IPS-18c (cell line): ENCODE results near the gene A3GALT2.

ENCODE experiments used
- H3K4me3 ChIP-seq: 2 replicates; pipeline ENCODE4 v1.7.0; 2013; ENCODE audit warnings: low read depth, mild to moderate bottlenecking, low read length, moderate library complexity; ENCODE audit not compliant: insufficient read depth
- H3K9me3 ChIP-seq: one replicate; pipeline ENCODE4 v1.6.1; 2013; ENCODE audit warnings: mild to moderate bottlenecking, low read length, moderate library complexity; ENCODE audit not compliant: control insufficient read depth, insufficient read depth

A3GALT2 gene

GRCh38 chr1:33320619-33321165, at the start of gene A3GALT2:
Gene A3GALT2, minus strand, starts transcription at chr1:33321098. Its CDS starts 0 bp downstream, at chr1:33321098.
- peaks cover 3% of the 10 kb centered on the region for H3K9me3 ChIP-seq
- no peak within 1 kb of the TSS for H3K4me3 ChIP-seq

DNA sequence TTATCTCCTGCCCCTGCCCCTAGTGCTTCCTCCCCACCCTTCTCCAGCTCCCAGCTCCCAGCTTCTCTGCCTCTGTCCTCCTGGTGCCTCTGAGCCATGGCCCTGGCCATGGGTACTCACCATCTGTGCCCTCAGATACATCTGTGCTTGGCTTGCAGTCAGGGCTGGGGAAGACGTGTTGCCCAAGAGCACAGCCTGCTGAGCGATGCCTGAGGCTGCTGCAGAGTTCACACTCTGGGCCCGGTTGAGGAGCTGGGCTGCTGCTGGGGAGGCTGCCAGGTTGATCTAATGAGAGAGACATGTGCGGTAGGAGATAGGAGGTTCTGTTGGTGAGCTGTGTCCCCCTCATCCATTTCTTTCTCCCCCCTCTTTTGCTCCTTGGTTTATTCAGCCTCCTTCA, 49.4 kb upstream of the A3GALT2 start:
- no peak overlapping the region for H3K4me3 ChIP-seq

GRCh38 chr1:33369764-33370163, 48.9 kb upstream of the A3GALT2 start:
- no peak overlapping the region for H3K4me3 ChIP-seq
- H3K9me3 ChIP-seq: no peaks in the 10 kb centered on the region

More for the DNA sequence above, 49.4 kb upstream of the A3GALT2 start:
- H3K9me3 ChIP-seq: no peaks in the 10 kb centered on the region

GRCh38 chr1:33369081-33369480, 48.2 kb upstream of the A3GALT2 start:
- Histone ChIP-seq H3K9me3 (no peaks in the 10 kb centered on the region), H3K4me3 (no peak overlapping the region)

- no peak overlapping the region for H3K4me3 ChIP-seq
- no peaks in the 10 kb centered on the region for H3K9me3 ChIP-seq
Observed at GRCh38 chr1:33368431-33368830, 47.5 kb upstream of the A3GALT2 start.

DNA sequence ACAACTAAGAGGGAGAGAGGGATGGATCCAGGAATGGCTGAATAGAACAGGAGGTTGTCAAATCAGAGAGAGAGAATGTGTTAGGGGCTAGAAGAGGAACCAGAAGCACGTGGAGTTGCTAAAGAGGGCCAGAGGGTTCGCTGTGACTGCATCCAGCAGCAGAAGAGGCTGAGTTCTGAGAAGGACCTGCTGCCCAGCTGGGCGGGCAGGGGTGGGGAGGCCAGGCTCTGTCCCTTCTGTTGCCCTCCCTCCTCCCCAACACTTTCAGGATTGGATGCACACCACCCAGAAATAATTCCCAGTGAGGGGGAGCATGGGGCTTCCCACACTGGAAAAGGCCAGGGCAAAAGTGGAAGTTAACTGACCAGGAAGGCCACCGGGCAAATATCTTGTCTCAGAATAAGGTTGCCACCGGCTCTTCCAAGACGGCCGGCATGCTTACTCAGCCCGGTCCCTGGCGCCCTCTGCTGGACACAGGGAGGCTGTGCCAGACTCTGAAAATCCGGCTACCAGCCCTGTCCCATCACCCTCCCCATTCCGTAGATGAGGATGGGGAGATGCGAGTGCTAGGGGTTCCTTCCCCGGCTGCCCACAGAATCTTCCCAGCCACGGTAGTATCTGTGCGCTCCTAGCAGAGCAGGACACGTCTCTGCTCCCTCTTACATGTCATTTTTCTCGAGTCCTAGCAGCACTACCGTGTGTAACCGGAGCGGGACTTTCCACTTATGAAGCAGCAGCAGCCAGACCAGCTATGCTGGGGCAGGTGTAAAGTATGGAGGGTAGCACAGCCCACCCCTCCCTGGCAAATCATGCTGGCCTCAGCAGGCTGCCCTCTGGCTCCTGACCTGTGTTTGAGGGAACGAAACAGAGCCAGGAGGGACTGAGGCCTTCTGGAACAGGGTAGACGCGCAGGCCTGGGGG, 46.8 kb upstream of the A3GALT2 start:
- no peak overlapping the region for H3K4me3 ChIP-seq

GRCh38 chr1:33366762-33367484, 46.0 kb upstream of the A3GALT2 start:
- no peak overlapping the region for H3K4me3 ChIP-seq
- no peaks in the 10 kb centered on the region for H3K9me3 ChIP-seq

More for the DNA sequence above, 46.8 kb upstream of the A3GALT2 start:
- no peaks in the 10 kb centered on the region for H3K9me3 ChIP-seq

- H3K4me3 ChIP-seq: no peak overlapping the region
- no peaks in the 10 kb centered on the region for H3K9me3 ChIP-seq
Observed at GRCh38 chr1:33365560-33365997, 44.7 kb upstream of the A3GALT2 start.

DNA sequence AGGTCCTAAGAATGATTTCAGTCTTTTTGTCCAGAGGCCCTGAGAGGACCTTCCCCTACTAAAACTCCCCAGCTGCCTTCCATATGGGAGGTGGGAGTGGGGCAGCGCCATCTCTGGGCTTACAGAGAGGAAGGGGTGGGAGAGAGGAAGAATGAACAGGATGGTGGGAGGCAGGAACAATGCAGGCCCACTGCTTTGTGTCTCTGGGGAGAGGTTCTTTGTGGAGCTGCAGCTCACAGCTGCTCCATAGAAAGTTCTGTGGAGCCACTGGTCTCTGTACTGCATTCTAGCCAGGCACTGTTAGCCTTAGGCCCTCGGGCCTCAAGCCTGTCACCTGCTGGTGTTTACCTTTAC, 43.6 kb upstream of the A3GALT2 start:
- H3K4me3 ChIP-seq: no peak overlapping the region

DNA sequence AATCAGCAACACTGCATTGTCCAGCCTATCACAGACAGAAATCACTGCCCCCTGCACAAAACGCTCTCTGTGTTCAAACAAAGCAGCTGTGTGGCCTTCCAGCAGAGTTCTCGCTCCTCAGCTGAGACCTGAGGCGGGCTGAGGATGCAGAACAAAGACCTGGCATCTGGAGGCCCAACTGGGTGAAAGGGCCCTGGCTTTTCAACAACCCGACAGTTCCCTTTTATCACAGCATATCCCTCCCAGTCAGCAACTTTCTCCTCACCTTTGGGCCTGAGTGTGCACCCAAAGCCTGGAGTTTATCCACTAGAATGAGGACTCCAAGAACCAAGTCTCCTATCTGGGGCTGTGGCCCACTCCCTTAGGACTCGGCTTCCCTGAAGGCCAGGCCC, 42.6 kb upstream of the A3GALT2 start:
- H3K9me3 ChIP-seq: no peaks in the 10 kb centered on the region
- H3K4me3 ChIP-seq: no peak overlapping the region; the same call in 1 of the 2 replicates

More for the DNA sequence above, 43.6 kb upstream of the A3GALT2 start:
- H3K9me3 ChIP-seq: no peaks in the 10 kb centered on the region

DNA sequence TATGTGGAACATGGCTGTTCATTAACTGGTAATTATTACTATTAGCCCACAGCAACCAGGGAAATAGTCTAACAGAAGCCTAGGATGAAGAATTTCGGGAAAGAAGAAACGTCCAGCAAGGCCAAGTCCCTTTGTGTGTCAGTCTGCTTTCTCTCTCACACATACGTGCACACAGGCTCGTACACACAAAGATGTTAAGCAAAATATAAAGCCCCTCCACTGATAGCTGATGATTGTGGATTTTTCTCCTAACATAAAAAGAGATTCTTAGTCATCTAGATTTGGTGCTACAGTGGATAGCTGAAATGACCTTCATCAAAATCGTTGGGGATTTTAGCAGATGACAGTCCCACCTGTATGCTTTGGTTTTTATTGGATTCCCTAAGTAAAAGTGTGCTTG, 42.1 kb upstream of the A3GALT2 start:
- no peaks in the 10 kb centered on the region for H3K9me3 ChIP-seq

GRCh38 chr1:33361532-33362235, 40.8 kb upstream of the A3GALT2 start:
- Histone ChIP-seq H3K4me3 (no peak overlapping the region), H3K9me3 (peaks cover 2% of the 10 kb centered on the region)

More for the DNA sequence above, 42.1 kb upstream of the A3GALT2 start:
- no peak overlapping the region for H3K4me3 ChIP-seq

- peaks cover 2% of the 10 kb centered on the region for H3K9me3 ChIP-seq
- H3K4me3 ChIP-seq: no peak overlapping the region
Observed at GRCh38 chr1:33360367-33360766, 39.5 kb upstream of the A3GALT2 start.

GRCh38 chr1:33359931-33360330, 39.0 kb upstream of the A3GALT2 start:
- Histone ChIP-seq H3K4me3 (no peak overlapping the region), H3K9me3 (peaks cover 2% of the 10 kb centered on the region)

GRCh38 chr1:33358795-33359503, 38.1 kb upstream of the A3GALT2 start:
- Histone ChIP-seq H3K4me3 (no peak overlapping the region), H3K9me3 (peaks cover 2% of the 10 kb centered on the region)

- no peak overlapping the region for H3K4me3 ChIP-seq
- peaks cover 2% of the 10 kb centered on the region for H3K9me3 ChIP-seq
Observed at GRCh38 chr1:33358114-33358794, 37.4 kb upstream of the A3GALT2 start.
